Hematopoietic multipotent progenitor cell treated with erythropoietin and hydrocortisone succinate and interleukin-3 and kit ligand, for 15 days (in vitro differentiated cells): Measurements from ENCODE around the gene SHTN1.

ENCODE experiments used
- DNase-seq: peaks from one replicate; pipeline ENCODE4 v3.0.0-alpha.2; 2015; ENCODE audit warnings: low spot score

The SHTN1 gene

DNA sequence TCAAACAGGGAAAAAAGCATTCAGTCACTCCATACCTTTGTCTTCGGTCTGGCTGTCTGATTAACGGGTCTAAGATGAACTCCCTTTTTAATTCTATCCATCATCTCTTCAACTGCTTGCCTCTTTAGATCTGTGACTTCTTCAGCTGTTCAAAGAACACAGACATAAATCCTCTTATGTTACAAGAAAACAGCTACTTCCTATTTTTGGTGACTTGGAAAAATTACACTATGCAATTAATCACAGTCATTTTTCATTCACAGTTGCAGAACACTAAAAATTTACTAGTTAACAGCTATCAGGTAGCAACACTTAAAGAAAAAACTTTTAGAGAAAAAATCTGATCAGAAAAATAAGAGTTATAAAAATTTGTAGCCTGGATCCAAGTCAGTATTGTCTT lies 89.6 kb downstream of the SHTN1 start:
- no peak for DNase-seq

DNA sequence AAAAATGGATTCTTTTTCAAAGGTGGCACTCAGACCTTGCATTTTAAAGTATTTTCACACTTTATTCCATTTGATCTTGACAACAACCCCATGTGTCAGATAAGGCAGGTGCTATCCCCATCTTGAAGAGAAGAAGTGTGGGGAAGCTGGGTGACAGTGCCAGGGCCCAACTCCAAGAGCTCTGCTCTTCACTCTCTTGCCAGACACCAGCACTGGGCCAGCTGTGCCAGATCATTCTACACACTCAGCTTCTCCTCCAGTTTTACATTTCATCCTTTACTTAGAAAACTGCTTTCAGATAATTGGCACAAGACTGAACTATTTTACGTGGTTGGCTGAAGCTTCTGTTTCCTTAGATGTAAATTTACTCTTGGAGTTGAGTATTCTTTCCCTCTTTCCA lies 91.3 kb downstream of the SHTN1 start:
- DNase-seq, result no peak

DNA sequence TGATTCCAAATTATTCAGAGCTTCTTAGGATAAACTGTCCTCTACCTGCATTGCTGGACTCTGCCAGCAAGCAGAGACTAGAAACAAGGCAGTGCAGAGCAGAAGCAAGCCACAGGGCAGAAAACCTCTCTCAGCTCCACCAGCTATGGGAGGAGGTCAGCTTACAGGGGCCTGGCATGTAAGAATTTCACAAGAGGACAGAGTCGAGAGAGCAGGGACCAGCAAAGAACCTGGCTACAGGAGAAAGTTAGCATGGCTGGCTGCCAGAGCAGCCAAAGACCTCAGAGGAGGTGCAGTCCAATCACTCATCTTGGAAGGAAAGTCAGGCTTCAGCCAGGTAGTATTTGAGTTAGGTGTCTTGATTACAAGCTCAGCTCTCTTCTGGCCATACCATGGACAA lies 92.8 kb downstream of the SHTN1 start:
- DNase-seq, result no peak

DNA sequence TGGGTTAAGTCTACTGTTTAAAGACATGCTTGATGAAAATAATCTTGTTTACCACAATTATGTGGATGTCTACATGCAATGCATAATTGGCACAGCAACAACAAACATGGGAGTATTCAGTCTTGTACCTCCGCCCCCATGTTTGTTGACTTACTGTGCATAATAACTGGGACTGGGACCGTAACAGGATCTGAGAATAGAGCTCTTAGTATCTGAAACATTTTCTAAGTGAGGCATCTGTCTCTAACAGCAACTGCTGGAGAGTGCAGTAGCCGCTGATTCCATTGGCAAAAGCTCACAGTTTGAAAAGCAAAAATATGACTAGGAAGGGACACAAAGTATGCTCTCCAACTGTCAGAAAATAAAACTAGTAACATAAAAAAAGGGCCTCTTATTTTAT lies 94.1 kb downstream of the SHTN1 start:
- DNase-seq, result no peak

DNA sequence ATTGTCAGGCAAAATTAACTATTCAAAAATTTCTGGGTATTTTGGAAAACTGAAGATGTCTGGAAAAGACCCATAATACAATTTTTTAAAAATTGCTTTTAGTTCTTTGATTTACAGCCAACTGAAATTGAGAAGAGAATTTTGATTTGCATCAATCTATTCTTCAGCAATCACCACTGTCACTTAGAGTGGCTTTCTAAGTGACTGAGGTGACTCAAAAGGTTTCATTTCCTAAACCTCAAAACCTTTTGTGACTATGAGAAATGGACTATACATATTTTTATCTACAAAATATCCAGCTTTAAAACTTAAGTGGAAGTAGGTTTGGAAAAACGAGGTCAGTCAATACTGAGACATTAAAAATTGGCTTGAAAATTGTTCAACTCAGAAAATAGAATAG lies 95.7 kb downstream of the SHTN1 start:
- DNase-seq, result no peak

DNA sequence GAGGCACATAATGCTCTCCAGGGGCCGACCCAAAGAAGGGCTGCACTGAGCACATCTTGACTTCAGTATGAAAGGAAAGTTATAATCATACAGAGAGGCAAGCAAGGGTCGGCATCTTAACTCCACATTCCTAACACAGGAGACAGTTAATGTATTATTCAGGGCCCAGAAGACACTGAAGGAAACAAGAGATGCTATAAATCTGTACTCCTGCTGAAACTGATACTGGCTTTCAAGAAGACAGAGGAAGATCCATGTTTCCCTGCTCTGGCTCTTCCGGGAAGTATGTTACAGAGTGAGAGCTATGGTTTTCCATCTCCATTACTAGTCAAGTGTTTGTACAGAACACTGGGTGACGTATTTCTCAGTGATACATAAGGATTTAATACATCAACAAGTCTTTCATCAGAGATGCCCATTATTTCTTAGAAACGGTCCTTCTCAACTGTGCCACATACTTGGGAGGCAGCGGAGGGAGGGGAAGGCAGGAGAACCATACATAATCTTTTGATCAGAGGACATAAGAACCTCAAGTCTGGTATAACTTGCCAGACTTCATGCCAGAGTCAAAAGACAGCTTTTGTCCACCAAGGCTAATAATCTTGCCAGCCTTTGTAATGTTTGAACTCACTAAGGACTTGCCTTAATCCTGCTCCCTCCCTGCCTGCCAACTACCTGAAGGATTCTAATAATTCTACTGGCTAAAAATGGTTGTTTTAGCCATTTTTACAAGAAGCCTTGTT lies 97.6 kb downstream of the SHTN1 start:
- DNase-seq, result no peak

DNA sequence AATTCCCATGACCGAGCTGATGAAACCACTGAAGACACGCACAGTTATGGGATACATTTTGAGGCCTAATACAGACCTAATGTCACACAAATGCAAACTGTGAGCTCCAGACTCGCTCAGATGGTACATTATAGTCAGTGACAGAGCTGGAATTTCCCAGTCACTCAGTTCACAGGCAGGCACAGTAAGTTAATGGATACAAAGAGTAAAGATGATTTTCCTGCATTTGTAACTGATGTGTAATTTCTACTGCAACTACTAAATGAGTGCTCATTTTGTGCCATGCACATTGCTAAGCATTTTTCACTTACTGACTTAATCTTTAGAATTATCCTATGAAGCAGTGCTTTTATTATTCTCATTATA lies 99.2 kb downstream of the SHTN1 start:
- DNase-seq, result no peak

DNA sequence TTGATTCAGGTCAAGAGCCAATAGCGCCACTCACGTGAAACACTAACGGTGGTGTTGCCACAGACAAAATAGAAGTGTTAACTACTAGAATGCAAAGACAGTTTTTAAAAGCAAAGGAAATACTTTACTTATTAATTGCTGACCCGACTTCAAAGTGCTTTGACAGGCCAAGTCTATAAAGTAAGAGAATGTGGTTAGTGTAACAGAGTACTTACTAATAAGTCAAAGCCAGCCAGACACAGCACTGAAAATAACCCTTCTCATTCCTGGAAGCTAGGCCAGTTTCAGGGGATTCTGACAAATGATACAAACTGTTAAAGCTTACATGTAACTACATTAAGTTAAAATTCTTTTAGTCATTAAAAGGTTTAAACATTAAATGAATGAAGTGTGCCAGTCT lies 105.4 kb downstream of the SHTN1 start:
- no peak for DNase-seq

DNA sequence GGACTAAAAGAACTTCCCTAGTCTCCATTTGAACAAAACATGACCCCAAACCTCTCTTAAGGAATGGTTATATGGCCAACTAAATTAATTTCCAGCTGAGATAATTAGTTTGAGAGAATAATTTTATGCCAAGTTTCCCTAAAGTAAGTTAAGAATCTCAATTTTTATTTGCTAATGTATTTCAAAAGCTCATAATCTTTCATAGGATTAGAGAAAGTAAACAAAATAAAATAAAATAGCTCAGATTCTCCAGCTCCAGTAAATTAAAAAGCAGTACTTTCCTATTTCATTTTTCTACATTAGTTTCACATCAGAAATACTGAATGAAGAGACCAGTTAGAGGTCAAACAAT lies 111.3 kb downstream of the SHTN1 start:
- DNase-seq, result no peak

DNA sequence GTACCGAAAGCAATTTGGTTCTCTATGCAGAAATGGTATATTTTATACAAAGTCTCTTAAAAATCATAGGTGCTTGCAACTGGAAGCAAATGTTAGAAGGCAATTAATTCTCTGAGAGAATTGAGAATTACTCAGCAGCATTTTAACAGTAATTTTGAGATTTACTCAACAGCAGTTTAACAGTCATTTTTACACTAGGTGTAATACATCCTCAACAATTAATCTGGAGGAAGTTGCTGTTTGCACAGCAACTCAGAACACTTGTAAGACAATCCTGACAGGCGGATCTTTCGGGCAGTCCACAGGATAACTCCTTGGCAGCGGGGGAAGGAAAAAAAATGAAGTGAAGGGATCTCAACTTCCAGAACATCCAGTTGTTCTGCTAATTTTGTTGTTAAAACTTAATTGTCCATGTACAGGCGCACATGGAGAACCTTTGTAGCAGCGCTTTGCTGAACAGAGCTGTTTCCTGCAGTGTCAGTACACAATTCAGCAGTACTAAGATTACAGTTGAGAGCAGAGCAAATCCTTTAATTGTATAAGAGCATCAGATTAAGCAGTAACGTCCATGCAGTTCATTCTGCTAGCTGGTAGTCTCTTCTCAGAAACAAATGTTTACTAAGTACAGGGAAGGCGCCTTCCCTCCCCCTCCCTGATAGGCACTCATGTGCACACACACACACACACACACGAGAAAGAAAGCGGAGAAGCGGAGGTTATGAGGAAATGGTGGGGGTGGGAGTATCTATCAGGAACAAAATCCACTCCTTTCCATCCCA lies 111.9 kb downstream of the SHTN1 start:
- no peak for DNase-seq

DNA sequence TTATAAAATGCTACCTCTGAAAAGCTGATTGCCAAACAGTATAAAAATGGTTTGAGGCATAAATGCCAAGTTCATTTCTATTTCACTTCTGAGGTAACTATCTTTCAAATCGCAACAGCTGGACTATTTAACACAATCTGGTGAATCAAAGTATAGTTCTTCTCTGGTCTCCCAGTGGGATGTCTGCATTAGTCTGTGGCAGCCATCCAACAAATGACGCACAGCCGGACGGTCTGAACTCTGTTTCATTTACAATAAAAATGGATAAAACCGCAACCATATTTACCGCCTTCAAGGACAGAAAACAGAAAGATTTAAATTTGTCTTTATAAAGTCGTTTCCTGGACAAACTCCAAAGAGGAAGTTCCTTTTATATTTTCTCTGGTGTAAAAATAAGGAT lies 113.8 kb downstream of the SHTN1 start:
- DNase-seq, result no peak

DNA sequence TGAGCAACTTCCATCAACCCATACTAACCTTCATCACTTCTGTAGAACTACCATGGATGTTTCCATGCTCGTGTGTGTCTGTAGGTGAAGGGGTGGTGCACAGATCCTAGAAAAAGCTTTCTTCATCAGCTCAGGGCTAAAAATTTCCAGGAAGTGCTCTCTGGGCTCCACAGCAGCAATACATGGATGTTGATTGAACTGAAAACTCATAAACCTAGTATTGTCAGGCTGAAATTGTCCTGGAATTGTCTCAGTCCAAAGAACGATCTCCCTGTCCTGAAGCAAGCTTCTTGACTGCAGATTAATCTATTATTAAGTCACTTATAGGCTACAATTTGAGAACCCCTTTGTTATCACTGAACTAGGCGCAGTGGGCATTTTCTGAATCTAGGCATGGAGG lies 115.9 kb downstream of the SHTN1 start:
- DNase-seq, result no peak

DNA sequence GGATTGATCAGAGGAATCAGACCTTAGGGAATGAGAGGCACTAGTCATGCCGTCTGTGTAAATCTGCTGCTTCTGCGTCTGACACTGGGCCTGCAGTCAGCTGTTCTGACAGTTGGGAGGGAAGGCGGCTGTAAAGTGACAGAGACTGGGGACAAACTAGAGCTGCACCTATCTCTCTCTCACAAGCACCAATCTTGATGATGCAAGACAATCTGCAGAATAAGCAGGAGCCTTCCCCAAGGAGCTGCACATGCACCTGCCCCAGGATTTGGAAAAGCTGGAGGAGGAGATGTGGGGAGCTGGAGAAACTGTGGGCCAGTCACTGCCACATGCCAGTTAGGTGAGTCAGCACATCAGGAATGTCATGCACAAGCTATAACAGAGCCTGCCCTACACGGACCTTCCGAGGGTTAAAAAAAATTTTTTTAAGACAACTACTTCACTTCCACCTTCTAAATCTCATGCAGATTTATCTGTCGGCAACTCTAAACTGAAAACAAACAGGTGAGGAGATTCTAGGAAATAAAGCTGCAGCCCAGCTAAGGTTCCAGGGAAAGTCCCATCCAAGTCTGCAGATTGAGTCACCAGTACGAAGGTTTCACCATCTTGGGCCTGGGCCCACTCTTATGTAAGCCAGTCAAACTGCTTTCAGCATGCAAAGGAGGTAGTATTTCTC lies 116.5 kb downstream of the SHTN1 start:
- DNase-seq, result no peak

DNA sequence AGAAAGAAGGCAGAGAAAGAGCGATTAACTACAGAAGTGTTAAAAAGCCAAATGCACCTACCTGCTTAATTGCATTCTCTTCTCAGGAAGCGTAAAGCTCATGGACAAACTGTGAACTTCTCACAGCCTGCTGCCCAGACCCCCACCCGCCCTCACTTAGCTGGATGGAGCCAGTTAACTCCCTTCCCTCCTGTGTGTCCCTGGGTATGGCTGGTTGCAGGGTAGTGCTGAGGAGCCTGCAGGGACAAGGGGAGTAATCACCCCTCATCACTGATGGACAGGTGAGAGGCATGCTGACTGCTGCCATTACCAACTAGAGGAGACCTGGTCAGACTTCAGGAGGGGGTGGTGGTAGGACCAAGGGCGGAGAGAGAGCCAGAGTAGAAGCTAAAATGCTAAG lies 118.2 kb downstream of the SHTN1 start:
- DNase-seq, result no peak

DNA sequence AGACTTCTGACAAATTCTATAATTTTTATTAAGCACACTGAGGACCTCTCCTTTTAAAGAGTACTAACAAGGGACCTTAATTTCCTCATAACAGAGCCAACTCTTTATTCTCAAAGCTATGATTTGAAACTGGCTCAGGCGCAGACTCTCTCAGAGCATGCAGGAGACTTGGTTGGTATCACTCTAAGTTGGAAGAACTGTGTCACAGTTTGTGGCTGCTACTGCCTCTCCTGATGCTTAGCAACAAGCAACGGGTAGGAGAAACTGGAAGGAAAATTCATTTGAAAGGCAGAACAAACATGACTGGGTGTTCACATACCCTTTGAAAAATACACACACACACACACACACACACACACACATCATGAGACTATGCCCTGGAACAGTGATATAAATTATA lies 122.3 kb downstream of the SHTN1 start:
- DNase-seq, result no peak

DNA sequence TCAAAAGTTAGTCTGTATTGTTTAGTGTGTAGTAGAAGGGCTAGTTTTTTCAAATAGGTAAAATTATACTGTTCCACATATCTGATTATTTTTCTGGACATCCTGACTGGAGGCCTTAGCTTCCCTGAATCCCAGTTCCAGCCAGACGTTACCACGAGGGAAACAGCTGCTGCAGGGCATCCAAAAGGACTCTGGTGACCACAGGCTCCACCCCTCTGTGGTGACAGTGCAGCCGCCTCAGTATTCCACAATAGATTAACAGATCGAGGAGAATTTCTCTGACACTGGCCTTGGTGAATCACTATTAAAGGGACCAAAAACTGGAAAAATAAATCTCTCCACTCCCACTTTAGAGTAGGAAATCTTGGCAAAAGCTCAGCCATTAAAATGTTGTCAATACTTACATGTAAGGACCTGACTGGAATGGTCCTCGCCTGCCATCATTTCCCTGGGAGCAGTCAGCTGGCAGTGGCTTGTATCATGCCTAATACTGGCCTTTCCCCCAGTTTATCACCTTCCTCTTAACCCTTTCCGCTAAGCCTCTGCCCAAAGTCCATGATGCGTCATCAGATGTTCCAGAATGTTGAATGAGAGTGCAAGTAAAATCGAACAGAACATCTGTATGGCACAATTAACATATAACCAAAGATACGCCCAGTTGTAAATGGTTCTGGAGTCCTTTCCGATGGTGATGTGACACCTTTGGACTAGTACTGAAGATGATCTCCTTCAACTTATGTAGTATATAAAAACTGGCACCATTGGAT lies 124.1 kb downstream of the SHTN1 start:
- no peak for DNase-seq

DNA sequence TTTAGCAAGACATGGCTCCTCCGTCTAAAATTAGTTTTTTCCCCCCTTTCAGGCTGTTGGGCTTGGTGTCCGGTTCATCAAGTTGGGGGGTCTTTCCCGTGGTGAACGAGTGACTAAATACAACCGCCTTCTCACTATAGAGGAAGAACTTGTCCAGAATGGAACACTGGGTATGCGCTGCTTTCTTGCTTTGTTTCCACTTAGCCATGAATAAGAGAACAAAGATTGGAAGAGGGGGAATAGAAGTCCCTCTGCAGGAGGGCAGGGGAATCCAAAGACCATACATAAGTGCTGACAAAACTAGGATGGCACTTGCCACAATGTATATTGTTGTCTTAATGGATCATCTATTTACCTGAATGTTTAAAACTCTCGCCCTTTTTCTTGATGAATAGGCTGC lies 125.2 kb downstream of the SHTN1 start:
- no peak for DNase-seq

DNA sequence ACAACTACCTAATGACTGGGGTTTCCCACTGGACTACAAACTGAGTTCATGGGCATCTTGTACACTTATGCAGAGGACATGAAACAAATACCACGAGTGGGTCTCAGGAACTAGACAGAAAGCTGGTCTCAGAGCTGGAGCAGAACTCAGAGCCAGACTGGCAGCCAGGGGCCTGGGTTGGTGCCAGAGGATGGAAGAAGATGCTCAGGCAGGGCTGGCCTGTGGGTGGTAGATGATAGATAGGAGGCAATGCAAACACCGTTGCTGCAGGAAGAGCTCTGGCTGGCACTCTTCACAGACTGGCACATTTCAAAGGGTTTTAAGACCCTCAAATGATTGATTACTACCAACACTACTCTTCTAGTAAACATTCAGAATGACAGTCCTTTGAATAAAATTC lies 126.9 kb downstream of the SHTN1 start:
- no peak for DNase-seq

DNA sequence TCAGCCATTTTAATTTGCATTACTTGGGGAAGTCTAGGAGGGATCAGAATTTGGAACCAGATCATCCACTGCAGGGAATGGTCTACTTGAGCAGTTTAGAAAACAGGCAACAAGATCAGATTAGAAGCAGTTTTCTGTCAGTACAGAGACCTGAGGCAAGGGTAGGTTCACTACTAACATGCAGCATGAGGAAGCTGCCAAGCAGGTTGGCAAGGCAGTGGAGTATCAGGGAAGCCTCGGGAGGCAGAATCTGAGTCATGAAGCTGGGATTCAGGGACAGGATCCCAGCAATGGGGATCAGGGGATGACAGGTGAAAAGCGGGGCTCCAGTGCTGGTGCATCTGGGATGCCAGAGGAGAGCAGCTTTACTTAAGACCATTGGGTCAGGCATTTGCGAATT lies 127.6 kb downstream of the SHTN1 start:
- DNase-seq, result no peak

DNA sequence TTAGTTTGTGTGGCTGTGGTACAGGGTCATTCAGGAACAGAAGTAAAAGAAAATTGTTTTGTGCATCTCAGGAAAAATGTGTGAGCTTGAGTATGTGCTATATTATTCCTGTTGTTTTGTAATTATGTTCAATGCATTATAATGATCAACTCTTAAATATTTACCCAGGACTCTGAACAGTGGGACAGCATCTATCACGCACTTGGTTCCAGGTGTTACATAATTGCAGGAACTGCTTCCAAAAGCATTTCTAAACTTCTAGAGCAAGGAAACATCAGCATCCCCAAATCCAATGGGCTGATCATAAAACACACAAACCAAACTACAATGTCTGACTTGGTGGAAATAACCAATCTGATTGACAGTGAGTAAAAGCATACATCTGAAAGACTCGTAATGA lies 129.1 kb downstream of the SHTN1 start:
- DNase-seq, result no peak

DNA sequence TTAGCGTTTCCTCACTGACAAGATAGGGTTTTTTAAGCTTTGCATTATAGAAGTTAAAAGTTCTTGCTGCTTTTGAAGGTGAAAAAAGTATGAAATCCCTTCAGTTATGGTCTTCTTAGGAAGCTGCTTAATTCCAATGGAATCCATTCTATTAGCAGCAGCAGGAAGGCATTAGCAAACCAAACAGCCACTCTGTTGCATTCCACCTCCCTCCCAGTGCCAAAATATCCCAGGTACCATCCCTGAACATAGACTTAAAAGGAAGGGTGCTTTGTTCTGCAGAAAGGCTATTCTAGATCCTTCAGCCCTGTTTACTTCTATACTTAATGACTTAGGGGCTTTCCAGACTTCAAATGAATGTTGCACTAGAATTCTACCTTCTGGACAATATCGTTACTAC lies 131.9 kb downstream of the SHTN1 start:
- no peak for DNase-seq

DNA sequence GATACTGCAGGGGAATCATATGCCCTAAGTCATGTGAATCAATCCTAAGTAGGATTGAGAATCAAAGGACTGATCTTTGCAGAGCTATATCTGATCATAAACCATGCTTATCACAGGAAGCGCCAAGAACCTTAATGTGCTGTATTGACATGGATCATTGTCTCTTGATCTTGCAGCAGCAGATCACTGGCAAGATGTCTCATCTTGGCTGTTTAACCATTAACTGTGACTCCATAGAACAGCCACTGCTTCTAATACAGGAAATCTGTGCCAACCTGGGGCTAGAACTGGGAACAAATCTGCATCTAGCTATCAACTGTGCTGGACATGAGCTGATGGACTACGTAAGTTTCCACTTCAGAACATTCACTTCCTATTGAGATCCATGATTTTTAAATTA lies 134.0 kb downstream of the SHTN1 start:
- no peak for DNase-seq

DNA sequence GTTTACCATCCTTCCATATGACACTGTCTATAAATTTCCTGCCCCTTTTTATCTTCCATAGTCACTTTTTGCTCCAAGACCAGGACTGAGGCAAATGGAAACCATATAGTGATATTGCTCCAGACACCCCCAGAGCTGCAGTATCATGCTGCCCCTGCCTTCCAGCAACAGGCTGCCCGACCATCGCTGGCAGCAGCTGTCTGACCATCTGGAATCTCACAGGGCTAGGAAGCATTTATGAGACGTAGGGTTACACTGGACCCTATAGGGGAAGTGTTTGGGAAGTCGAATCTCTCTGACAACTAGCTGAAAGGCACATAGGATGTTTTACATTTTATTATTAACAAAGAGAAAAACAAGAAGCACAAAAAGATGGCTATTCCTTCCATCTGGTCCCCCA lies 136.3 kb downstream of the SHTN1 start:
- DNase-seq, result no peak
